ENCODE measurements around the gene CYFIP2. TPM values are rescaled to one million over a fixed set of nuclear protein-coding genes. Genes with fewer than 3 reads are reported as not detected.

Gene CYFIP2
- total RNA-seq, result 186 TPM

GRCh38 chr5:157265714-157266285 lies at the start of gene CYFIP2:
CYFIP2 (plus strand) TSS chr5:157266123; CDS start chr5:157285362, 19,239 bp downstream.

Other genes with a start within 250 kb of the CYFIP2 start
- gene HAVCR1, start 207.0 kb upstream of the CYFIP2 start, total RNA-seq, result 0.94 TPM
- 5.0 TPM for gene HAVCR2, start 157.1 kb upstream of the CYFIP2 start, total RNA-seq
- 32.2 TPM for gene MED7, start 123.3 kb upstream of the CYFIP2 start, total RNA-seq
- gene GARIN3, start 99.9 kb upstream of the CYFIP2 start, total RNA-seq, result not detected
- not detected for gene ITK, start 85.3 kb upstream of the CYFIP2 start, total RNA-seq
- not detected for gene NIPAL4, start 194.1 kb downstream of the CYFIP2 start, total RNA-seq